Left colon (tissue), 2 donors: Measurements from ENCODE around the gene COL6A1. TPM values are rescaled to one million over a fixed set of nuclear protein-coding genes. Genes with fewer than 3 reads are reported as not detected.

Experiments
- ATAC-seq: fragments of 200-7000 bp; cut with Tn5 transposase; one replicate; pipeline ENCODE4 v1.9.1; 2020; ENCODE audit warnings: mild to moderate bottlenecking, moderate library complexity
- DNase-seq, 2 donors: peaks; one replicate each; pipeline ENCODE4 v3.0.0-alpha.2; 2020
- intact Hi-C, 2 donors: fragments of 100-400 bp; cut with DNase I in 1 of 2; cut with micrococcal nuclease in 1 of 2; formaldehyde crosslinking; loops; one replicate each; pipeline versions ENCODE4 v1.11.2 to v1.14.0; 2022; cut with DNase I, micrococcal nuclease
- total RNA-seq, 2 donors: library from RNA; stranded (reverse); fragmentation: NEBNext Ultra II Directional; extraction: Animal tissue kit (Norgen Biotek cat#: 25700); gene quantifications; one replicate each; pipeline ENCODE4 v1.2.1, GENCODE V29; 2021
- donor health status: DM: no; HTN: no; CAD: no.
- donor health status: DM: yes; HTN: yes; CAD: no.

The COL6A1 gene
- total RNA-seq, 2 donors from 2014 or later, result 32.2 to 111 TPM

DNA sequence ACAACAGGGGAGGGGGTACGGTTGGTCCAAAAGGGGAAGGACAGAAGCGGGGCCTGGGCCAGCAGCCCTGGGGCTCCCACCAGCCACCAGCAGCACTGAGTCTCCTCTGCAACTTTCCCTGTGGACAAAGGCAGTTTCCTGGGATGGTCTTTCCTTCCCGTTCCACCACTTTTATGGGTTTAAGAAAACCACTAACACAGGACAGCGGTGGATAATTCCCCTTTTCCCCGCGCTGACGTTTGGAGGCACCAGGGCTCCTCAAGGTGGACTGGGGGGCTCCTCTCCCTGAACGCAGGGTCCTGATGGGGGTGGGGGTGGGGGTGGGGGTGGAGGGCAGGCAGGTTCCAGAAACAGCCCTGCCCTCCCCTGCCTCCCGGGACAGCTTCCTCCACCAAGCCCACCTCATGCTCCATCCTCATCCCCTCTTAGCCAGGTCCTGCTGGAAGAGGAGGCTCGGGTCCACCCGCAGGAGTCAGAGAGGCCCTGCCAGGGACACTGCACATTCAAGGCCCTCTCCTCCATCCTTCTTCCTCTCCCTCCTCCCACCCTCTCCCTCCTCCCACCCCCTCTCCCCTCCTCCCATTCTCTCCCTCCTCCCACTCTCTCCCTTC lies 4.8 kb upstream of the COL6A1 start:
- intact Hi-C loops, result no loop called here
- no peak for ATAC-seq

GRCh38 chr21:45977396-45977795 lies 4.2 kb upstream of the COL6A1 start:
- ATAC-seq (no peak), DNase-seq (peak in 1 of 2 donors; percentile 23)
- intact Hi-C loops, result no loop called here

More for the DNA sequence above, 4.8 kb upstream of the COL6A1 start:
- no peak for DNase-seq

- peak in 1 of 2 donors; percentile 9 for DNase-seq
- intact Hi-C loops, result no loop called here
- ATAC-seq, result no peak
These were observed 2.4 kb upstream of the COL6A1 start for GRCh38 chr21:45979141-45979631.

- ATAC-seq (no peak), DNase-seq (peak in 1 of 2 donors; percentile 5)
- intact Hi-C loops, result loop anchor here in 1 of 2 donors (10.0 kb wide), 1 partner anchor 145 kb away; no protein-coding TSS in a partner anchor
These were observed 1.9 kb upstream of the COL6A1 start for GRCh38 chr21:45979651-45980050.

GRCh38 chr21:45980271-45980670 lies 1.3 kb upstream of the COL6A1 start:
- DNase-seq (no peak), ATAC-seq (no peak)
- intact Hi-C loops, result loop anchor here in 1 of 2 donors (10.0 kb wide), 1 partner anchor 145 kb away; no protein-coding TSS in a partner anchor

- intact Hi-C loops, result loop anchor here in 1 of 2 donors (10.0 kb wide), 1 partner anchor 144 kb away; no protein-coding TSS in a partner anchor
- no peak for ATAC-seq
- DNase-seq, result no peak
These were observed 873 bp upstream of the COL6A1 start for GRCh38 chr21:45980697-45981096.

- intact Hi-C loops, result loop anchor here in 1 of 2 donors (10.0 kb wide), 1 partner anchor 143 kb away; no protein-coding TSS in a partner anchor
- ATAC-seq (peak; percentile 25), DNase-seq (peak in 1 of 2 donors; percentile 23)
These were observed 655 bp downstream of the COL6A1 start for GRCh38 chr21:45982092-45982757.

DNA sequence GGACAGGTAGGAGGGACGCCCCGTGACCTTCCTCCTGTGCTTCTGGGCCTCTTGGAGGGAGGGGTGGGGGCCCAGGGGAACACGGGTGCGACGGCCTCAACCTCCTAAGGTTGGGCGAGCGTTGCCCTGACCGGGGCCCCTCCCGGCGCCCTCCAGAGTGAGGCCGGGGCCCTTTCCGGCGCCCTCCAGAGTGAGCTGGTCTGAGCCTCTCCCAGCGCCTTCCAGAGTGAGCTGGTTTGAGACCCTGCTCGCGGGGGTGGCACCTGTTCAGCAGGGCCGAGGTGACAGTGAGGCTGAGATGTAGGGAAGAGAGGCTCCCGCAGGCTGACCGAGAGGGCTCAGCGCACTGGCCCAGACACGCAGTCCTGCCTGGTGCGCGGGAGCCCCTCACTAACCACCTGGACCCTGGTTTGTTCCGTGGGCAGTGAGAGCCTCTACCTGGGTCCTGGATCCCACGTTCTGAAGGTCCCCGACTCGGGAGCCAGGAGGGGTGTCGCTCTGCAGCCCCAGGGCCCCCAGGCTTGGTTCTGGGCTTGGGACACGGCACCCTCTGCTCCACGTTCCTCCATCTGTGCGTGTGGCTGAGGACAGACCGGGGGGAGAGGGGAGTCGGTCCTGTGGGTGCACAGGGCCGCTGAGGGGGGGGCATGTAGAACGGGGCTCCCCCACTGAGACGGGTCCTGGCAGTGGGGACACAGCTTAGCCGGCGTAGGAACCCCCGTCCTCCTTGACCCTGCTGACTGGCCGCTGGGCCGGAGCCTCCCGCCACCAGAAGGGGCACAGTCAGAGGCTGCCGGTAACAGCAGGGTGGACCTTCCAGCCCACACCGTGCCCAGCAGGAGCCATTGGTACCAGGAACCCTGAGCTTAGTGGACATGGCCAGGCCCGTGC lies 1.4 kb downstream of the COL6A1 start:
- peak; percentile 2 for ATAC-seq
- intact Hi-C loops, result loop anchor here in 1 of 2 donors (10.0 kb wide), 1 partner anchor 142 kb away; no protein-coding TSS in a partner anchor
- peak in 1 of 2 donors; percentile 13 for DNase-seq

- intact Hi-C loops, result loop anchor here in 1 of 2 donors (10.0 kb wide), 1 partner anchor 141 kb away; no protein-coding TSS in a partner anchor
- DNase-seq (no peak), ATAC-seq (no peak)
These were observed 2.0 kb downstream of the COL6A1 start for GRCh38 chr21:45983649-45983965.

DNA sequence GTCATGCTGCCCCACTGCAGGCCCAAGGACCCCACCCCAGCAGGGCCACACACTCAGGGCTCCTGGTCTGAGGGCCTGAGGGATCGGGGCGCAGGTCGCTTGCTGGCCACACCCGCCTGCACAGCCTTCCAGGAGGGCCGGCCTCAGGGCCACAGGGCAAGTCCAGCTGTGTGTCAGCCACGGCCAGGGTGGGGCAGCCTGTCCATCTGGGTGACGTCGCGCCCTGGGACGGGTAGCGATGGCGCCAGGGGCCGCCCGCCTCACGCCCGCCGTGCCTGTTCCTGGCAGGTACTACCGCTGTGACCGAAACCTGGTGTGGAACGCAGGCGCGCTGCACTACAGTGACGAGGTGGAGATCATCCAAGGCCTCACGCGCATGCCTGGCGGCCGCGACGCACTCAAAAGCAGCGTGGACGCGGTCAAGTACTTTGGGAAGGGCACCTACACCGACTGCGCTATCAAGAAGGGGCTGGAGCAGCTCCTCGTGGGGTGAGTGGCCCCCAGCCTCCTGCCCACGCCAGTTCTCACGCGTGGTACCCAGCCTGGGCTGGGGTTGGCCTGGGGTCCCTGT lies 2.5 kb downstream of the COL6A1 start:
- DNase-seq (peak in 1 of 2 donors; percentile 18), ATAC-seq (no peak)
- intact Hi-C loops, result loop anchor here in 1 of 2 donors (10.0 kb wide), 1 partner anchor 141 kb away; no protein-coding TSS in a partner anchor

DNA sequence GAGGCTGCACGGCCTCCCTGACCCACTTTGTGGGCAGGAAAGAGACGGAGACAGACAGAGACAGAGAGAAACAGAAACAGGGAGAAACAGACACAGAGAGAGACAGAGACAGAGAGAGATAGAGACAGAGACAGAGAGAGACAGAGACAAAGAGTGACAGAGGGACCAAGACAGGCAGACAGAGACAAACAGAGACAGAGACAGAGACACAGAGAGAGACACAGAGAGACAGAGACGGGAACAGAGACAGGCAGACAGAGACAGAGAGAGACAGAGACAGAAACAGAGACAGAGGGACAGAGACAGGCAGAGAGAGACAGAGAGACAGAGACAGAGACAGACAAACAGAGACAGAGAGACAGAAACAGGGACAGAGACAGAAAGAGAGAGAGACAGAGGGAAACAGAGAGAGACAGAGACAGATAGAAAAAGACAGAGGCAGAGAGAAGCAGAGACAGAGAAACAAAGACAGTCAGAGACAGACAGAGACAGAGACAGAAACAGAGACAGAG lies 3.1 kb downstream of the COL6A1 start:
- intact Hi-C loops, result loop anchor here in 1 of 2 donors (10.0 kb wide), 1 partner anchor 140 kb away; no protein-coding TSS in a partner anchor
- DNase-seq (no peak), ATAC-seq (no peak)

- ATAC-seq (no peak), DNase-seq (peak; percentile 6 to 20)
These were observed 4.1 kb downstream of the COL6A1 start for GRCh38 chr21:45985471-45986315.

GRCh38 chr21:45986316-45987051 lies 4.9 kb downstream of the COL6A1 start:
- DNase-seq (peak in 1 of 2 donors; percentile 2), ATAC-seq (no peak)
- intact Hi-C loops, result loop anchor here in 1 of 2 donors (10.0 kb wide), 1 partner anchor 138 kb away; no protein-coding TSS in a partner anchor

More at GRCh38 chr21:45985471-45986315, 4.1 kb downstream of the COL6A1 start:
- intact Hi-C loops, result loop anchor here in 1 of 2 donors (10.0 kb wide), 1 partner anchor 139 kb away; no protein-coding TSS in a partner anchor

DNA sequence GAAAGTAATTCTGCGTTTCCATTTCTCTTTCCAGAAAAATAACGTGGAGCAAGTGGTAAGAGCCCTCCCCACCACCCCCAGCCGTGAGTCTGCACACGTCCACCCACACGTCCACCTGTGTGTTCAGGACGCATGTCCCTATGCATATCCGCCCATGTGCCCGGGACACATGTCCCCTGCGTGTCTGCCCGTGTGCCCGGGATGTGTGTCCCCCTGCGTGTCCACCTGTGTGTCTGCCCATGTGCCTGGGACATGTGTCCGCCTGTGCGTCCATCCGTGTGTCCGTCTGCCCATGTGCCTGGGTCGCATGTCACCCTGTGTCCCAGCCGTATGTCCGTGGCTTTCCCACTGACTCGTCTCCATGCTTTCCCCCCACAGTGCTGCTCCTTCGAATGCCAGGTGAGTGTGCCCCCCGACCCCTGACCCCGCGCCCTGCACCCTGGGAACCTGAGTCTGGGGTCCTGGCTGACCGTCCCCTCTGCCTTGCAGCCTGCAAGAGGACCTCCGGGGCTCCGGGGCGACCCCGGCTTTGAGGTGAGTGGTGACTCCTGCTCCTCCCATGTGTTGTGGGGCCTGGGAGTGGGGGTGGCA lies 5.6 kb downstream of the COL6A1 start:
- ATAC-seq (no peak), DNase-seq (no peak)
- intact Hi-C loops, result loop anchor here in 1 of 2 donors (10.0 kb wide), 1 partner anchor 138 kb away; no protein-coding TSS in a partner anchor

DNA sequence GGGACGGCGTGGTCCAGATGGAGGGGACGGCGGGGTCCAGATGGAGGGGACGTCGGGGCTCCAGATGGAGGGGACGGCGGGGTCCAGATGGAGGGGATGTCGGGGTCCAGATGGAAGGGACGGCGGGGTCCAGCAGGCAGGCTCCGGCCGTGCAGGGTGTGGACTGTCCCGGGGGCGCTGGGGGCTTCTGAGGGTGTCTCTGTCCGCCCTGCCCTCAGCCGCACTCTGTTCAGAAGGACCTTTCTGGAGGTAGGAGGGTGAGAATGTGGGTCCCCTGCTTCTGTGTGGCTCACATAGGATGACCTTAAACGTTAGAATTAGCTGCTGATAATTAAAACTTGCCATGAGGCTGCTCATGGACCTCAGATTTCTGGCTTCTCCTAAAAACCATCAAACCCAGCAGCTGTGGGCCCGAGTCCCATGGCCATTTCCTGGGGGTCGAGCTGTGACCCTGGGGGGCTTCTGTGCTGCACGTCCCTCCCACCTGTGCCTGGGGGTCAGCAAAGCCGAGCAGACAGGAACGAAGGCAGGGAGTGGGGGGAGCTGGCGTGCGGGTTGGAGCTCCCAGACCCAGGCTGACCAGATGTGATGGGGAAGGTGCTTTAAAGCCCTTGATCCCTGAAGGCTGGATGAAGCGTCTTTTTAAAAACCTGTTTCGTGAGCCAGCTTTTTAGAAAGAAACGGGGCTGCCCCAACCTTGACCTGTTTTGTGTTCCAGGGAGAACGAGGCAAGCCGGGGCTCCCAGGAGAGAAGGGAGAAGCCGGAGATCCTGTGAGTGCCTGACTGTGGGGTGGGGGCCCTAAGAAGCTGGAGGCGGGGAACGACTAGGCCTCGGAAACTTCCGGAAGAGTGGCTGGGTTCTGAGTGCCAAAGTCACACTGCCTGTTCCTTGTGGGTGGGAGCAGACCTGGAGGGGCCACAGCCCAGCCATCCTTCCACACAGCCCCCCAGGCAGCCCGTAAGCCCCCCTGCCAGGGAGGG lies 7.1 kb downstream of the COL6A1 start:
- intact Hi-C loops, result loop anchor here in 1 of 2 donors (10.0 kb wide), 1 partner anchor 136 kb away; no protein-coding TSS in a partner anchor
- no peak for ATAC-seq
- DNase-seq, result peak; percentile 1 to 18
